Fibroblast of the conjunctiva (primary cell): Measurements from ENCODE around the gene DDR2.
A peak's percentile ranks its signal among the peaks of the same experiment; 100 is the strongest.

Experiments
- DNase-seq: peaks from one replicate; pipeline ENCODE4 v3.0.0-alpha.2; 2010; ENCODE audit warnings: low read depth

DDR2 gene

GRCh38 chr1:162629651-162630050, 2.6 kb upstream of the DDR2 start:
- DNase-seq, result peak; percentile 49

- DNase-seq, result peak; percentile 62
Measured at GRCh38 chr1:162631546-162632191, 595 bp upstream of the DDR2 start.

GRCh38 chr1:162632698-162633080, 425 bp downstream of the DDR2 start:
- DNase-seq, result peak; percentile 23

- DNase-seq, result peak; percentile 45
Measured at GRCh38 chr1:162633081-162633762, 958 bp downstream of the DDR2 start.

GRCh38 chr1:162635418-162635817, 3.2 kb downstream of the DDR2 start:
- no peak for DNase-seq

GRCh38 chr1:162639718-162640117, 7.5 kb downstream of the DDR2 start:
- DNase-seq, result no peak

GRCh38 chr1:162641114-162641513, 8.8 kb downstream of the DDR2 start:
- DNase-seq, result no peak

- DNase-seq, result no peak
Measured at GRCh38 chr1:162644986-162645314, 12.7 kb downstream of the DDR2 start.

- DNase-seq, result no peak
Measured at GRCh38 chr1:162645666-162646065, 13.4 kb downstream of the DDR2 start.

- peak; percentile 73 for DNase-seq
Measured at GRCh38 chr1:162649583-162649982, 17.3 kb downstream of the DDR2 start.

GRCh38 chr1:162654915-162655620, 22.8 kb downstream of the DDR2 start:
- DNase-seq, result no peak

GRCh38 chr1:162656266-162656665, 24.0 kb downstream of the DDR2 start:
- no peak for DNase-seq

- no peak for DNase-seq
Measured at GRCh38 chr1:162660574-162660973, 28.3 kb downstream of the DDR2 start.

GRCh38 chr1:162661336-162661735, 29.1 kb downstream of the DDR2 start:
- no peak for DNase-seq

- no peak for DNase-seq
Measured at GRCh38 chr1:162662013-162662412, 29.7 kb downstream of the DDR2 start.

- DNase-seq, result no peak
Measured at GRCh38 chr1:162663086-162663485, 30.8 kb downstream of the DDR2 start.

GRCh38 chr1:162663589-162664106, 31.4 kb downstream of the DDR2 start:
- DNase-seq, result peak; percentile 63

GRCh38 chr1:162666006-162666645, 33.9 kb downstream of the DDR2 start:
- no peak for DNase-seq

- DNase-seq, result no peak
Measured at GRCh38 chr1:162667381-162668080, 35.3 kb downstream of the DDR2 start.

- no peak for DNase-seq
Measured at GRCh38 chr1:162670928-162671663, 38.8 kb downstream of the DDR2 start.

- DNase-seq, result no peak
Measured at GRCh38 chr1:162671664-162672410, 39.6 kb downstream of the DDR2 start.
